ENCODE data around the gene GADD45G.

The GADD45G gene

GRCh38 chr9:89655056-89655989, 50.5 kb downstream of the GADD45G start:
- DNase-seq: peak; percentile 51

All from inflammatory macrophage treated with lipopolysaccharide for 4 hours (primary cell).